Mucosa of stomach (tissue), 1 donor: ENCODE results near the gene SLC4A4.

Experiments
- H3K27me3 ChIP-seq: one replicate; pipeline ENCODE4 v1.7.0; 2013; ENCODE audit warnings: mild to moderate bottlenecking, low read length; ENCODE audit not compliant: control insufficient read depth, insufficient read depth
- H3K36me3 ChIP-seq: one replicate; pipeline ENCODE4 v1.7.0; 2013; ENCODE audit warnings: low read length; ENCODE audit not compliant: control insufficient read depth, insufficient read depth
- H3K4me1 ChIP-seq: one replicate; pipeline ENCODE4 v1.7.0; 2013; ENCODE audit warnings: mild to moderate bottlenecking, low read length; ENCODE audit not compliant: control insufficient read depth, insufficient read depth
- H3K4me3 ChIP-seq: one replicate; pipeline ENCODE4 v1.7.0; 2013; ENCODE audit warnings: low read length
- H3K9ac ChIP-seq: one replicate; pipeline ENCODE4 v1.7.0; 2013; ENCODE audit warnings: mild to moderate bottlenecking, low read length, moderate library complexity
- H3K9me3 ChIP-seq: one replicate; pipeline ENCODE4 v1.7.0; 2013; ENCODE audit warnings: mild to moderate bottlenecking, low read length, moderate library complexity; ENCODE audit not compliant: control insufficient read depth
- donor health status: Pancreatic carcinoma.

SLC4A4 gene

DNA sequence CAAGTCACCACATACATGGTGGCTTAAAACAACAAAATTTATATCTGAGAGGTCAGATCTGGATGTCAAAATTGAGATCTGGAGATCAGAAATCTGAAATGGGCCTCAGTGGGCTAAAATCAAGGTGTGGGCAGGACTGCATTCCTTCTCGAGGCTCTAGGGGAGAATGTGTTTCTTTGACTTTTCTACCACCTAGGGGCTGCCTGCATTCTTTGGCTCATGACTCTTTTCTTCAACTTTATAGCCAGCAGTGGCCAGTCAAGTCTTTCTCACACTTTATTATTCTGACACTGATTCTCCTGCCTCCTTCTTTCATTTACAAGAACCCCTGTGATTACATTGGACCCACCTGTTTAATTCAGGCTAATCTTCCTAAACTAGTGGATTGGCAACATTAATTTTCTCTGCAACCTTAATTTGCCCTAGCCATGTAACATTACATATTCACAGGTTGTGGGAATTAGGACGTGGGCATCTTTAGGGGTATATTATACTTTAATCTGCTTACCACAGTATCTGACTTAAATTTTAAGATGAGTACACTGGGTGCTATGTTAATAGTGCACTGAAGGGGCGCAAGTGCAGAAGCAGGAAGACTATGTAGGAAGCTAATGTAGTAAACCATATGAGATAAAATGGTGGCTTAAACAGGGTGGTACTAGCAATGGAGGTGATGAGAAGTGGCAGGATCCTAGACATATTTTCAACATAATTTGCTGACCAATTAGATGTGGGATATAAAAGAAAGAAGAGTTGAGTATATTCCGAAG lies 188.0 kb downstream of the SLC4A4 start:
- Histone ChIP-seq H3K27me3 (no peaks in the 10 kb centered on the region), H3K4me3 (no peak overlapping the region), H3K36me3 (no peaks in the 10 kb centered on the region), H3K9me3 (no peaks in the 10 kb centered on the region), H3K9ac (no peak overlapping the region), H3K4me1 (no peaks in the 10 kb centered on the region)

DNA sequence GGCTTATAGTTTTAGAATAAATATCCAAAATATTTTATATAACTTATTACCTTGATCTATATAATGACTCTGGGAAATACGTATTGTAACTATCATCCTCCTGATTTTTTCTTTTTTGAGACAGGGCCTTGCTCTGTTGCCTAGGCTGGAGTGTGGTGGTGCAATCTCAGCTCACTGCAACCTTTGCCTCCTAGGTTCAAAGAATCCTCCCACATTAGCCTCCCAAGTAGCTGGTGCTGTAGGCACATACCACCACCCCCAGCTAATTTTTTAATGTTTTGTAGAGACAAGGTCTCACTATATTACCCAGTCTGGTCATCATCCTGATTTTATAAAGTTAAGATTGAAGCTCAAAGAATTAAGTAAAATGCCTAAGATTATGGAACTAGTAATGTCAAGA lies 193.6 kb downstream of the SLC4A4 start:
- H3K9ac ChIP-seq = no peak overlapping the region
- no peaks in the 10 kb centered on the region for H3K27me3 ChIP-seq
- H3K36me3 ChIP-seq = no peaks in the 10 kb centered on the region

DNA sequence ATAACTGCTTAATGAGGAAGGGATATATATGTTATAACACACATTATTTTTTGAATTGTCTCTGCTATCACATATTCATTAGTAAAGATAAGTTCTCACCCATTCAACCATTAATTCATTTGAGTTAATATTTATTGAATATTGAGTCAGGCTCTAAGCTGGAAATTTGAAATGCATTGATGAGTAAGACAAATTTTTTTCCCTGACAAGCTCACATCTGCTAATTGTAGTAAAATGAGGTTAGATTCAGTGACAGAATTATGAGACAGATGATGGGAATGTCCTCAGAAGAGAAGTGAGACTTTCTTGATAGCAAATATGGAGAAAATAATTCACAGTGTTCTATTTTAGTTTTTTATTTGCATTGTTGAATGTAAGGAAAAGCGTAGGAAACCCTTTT lies 194.3 kb downstream of the SLC4A4 start:
- H3K4me1 ChIP-seq = no peaks in the 10 kb centered on the region
- no peaks in the 10 kb centered on the region for H3K27me3 ChIP-seq
- H3K9me3 ChIP-seq = no peaks in the 10 kb centered on the region
- H3K9ac ChIP-seq = no peak overlapping the region
- no peak overlapping the region for H3K4me3 ChIP-seq
- H3K36me3 ChIP-seq = no peaks in the 10 kb centered on the region

More for the DNA sequence above, 193.6 kb downstream of the SLC4A4 start:
- Histone ChIP-seq H3K4me1 (no peaks in the 10 kb centered on the region), H3K4me3 (no peak overlapping the region), H3K9me3 (no peaks in the 10 kb centered on the region)

DNA sequence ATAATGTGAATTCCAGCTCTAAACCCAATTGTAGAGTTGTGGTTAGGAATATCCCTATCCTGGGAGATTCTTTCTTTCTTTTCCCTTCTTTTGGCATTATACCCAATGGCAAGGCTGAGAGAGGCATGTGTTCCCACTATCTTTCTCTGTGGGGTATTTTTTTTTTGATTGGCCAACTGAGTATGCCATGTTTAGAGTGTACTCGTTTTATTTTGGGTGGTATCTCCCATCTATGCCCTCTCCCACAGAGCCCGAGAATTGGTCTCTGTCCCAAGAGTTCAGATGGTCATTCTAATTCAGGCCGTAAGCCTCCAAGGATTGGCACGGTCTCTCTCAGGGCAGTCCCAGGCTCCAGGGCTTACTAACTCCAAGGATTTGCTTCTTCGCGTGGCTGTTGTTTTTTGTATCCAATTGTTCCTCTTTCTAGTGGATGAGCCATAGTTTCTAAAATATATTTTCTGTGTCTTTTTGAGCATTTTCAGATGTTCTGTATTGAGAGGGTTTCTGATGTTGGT lies 198.8 kb downstream of the SLC4A4 start:
- Histone ChIP-seq H3K4me1 (peaks cover 7% of the 10 kb centered on the region), H3K9ac (no peak overlapping the region), H3K4me3 (no peak overlapping the region), H3K36me3 (no peaks in the 10 kb centered on the region), H3K9me3 (no peaks in the 10 kb centered on the region), H3K27me3 (no peaks in the 10 kb centered on the region)

DNA sequence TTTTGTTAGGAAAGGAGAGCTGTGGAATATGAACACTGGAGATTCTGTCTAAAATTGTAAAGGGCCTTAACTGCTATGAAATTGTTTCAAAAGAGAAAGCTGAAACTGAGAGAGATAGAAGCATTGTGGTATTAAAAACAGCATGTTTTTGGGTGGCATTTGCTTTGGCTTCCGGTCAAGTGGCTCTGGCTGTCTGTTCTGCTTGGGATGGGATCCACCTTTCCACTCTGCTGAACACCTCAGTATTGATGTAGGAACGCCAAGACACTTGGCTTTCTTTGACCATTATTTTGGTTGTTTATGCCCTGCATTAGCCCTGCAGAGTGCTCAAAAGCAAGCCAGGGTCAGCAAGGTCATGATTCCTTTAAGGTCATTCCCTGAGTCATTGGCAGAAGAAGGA lies 199.7 kb downstream of the SLC4A4 start:
- no peaks in the 10 kb centered on the region for H3K36me3 ChIP-seq
- H3K4me1 ChIP-seq = peaks cover 7% of the 10 kb centered on the region
- H3K27me3 ChIP-seq = no peaks in the 10 kb centered on the region
- H3K4me3 ChIP-seq = no peak overlapping the region
- H3K9me3 ChIP-seq = no peaks in the 10 kb centered on the region
- no peak overlapping the region for H3K9ac ChIP-seq

DNA sequence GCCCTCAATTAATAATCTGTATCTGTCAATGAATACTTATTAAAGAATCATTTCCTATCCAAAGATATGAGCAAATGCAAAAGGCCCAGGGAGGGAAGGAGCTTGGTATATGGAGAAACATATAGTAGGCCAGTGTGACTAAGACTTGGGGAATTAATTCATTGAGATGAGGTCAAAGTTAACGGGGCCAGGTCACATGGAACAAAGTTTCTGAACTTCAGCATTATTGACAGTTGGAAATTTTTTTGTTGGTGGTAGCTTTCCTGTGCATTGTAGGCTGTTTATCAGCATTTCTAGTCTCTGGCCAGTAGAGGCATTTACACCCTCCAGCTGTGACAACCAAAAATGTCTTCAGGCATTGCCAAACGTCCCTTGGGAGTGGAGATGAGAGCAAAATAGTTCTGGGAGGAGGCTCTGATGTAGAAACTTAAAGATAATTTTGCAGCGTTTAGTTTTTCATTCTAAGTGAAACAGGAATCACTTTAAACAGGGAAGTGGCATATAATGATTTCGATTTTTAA lies 202.0 kb downstream of the SLC4A4 start:
- H3K36me3 ChIP-seq = no peaks in the 10 kb centered on the region
- no peaks in the 10 kb centered on the region for H3K27me3 ChIP-seq
- H3K9me3 ChIP-seq = no peaks in the 10 kb centered on the region
- H3K4me1 ChIP-seq = peaks cover 7% of the 10 kb centered on the region
- H3K4me3 ChIP-seq = no peak overlapping the region
- no peak overlapping the region for H3K9ac ChIP-seq

DNA sequence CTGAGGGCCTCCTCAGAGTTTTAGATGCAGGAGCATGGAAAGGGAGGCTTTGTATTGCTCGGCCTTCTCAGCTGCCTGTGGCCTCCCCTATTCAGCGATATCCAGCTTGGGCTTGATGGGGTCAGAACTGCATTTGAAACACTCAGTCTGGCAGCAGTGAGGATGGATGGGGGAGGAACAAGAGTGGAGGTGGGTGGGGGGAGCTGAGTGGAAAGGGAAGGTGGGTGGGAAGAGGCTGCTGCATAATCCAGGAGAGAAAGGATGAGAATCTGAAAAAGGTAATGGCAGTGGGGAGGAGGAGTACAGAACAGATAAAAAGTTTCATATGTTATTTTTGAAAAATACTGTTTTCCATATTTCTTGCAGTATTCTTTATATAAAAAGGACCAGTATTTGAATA lies 202.7 kb downstream of the SLC4A4 start:
- no peaks in the 10 kb centered on the region for H3K9me3 ChIP-seq
- H3K4me3 ChIP-seq = no peak overlapping the region
- no peaks in the 10 kb centered on the region for H3K27me3 ChIP-seq
- no peak overlapping the region for H3K9ac ChIP-seq
- H3K36me3 ChIP-seq = no peaks in the 10 kb centered on the region
- peaks cover 7% of the 10 kb centered on the region for H3K4me1 ChIP-seq

DNA sequence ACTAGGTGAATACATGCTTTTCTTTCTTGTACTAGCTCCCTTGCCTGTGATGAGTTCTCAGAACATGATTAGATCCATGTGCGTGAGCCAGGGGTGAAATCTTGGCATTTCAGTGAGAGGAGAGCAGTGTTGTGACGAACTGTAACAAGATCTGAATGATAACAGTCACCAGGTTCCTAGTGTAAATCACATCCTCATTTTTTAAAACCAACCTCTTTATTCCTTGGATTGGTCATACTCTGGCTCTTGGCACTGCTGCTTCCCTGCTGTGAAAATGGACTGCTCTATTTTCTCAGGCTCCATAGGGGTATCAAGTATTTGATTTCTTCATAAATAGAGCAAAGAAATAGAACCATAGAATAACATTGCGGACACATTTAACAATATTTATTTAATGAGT lies 206.3 kb downstream of the SLC4A4 start:
- H3K4me1 ChIP-seq = peaks cover 10% of the 10 kb centered on the region
- no peaks in the 10 kb centered on the region for H3K36me3 ChIP-seq
- no peak overlapping the region for H3K9ac ChIP-seq
- H3K9me3 ChIP-seq = no peaks in the 10 kb centered on the region
- no peaks in the 10 kb centered on the region for H3K27me3 ChIP-seq
- no peak overlapping the region for H3K4me3 ChIP-seq

DNA sequence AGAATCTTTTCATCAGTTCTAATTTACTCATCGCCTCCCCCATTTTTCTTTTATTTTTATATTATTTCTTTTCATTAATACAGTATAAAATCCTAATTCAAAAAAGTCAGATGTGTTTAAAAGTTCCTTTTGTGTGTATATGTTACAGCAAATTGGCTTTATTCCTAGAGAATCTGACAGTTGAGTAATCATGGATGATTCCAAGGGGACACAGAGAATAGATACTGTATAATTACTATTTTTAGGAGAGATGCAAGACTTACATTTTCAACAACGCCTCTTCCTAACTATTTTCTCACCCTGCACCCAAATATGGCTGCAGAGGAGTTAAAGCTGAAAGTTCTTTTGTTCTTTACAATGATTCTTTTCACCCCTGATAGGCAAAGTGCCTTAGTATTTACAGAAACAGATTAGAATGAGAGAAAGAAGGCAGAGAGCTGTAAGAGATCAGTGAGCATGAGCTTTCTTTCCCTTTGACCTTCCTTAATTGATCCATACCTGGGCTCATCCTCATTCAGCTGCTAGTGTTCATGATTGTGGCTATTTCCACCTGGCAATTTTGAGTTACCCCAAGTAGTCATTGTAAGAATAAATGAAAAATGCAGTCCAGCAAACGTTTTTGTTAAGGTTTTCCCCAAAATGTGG lies 210.8 kb downstream of the SLC4A4 start:
- Histone ChIP-seq H3K9me3 (no peaks in the 10 kb centered on the region), H3K4me3 (no peak overlapping the region), H3K4me1 (peaks cover 12% of the 10 kb centered on the region), H3K9ac (no peak overlapping the region), H3K27me3 (no peaks in the 10 kb centered on the region), H3K36me3 (no peaks in the 10 kb centered on the region)

DNA sequence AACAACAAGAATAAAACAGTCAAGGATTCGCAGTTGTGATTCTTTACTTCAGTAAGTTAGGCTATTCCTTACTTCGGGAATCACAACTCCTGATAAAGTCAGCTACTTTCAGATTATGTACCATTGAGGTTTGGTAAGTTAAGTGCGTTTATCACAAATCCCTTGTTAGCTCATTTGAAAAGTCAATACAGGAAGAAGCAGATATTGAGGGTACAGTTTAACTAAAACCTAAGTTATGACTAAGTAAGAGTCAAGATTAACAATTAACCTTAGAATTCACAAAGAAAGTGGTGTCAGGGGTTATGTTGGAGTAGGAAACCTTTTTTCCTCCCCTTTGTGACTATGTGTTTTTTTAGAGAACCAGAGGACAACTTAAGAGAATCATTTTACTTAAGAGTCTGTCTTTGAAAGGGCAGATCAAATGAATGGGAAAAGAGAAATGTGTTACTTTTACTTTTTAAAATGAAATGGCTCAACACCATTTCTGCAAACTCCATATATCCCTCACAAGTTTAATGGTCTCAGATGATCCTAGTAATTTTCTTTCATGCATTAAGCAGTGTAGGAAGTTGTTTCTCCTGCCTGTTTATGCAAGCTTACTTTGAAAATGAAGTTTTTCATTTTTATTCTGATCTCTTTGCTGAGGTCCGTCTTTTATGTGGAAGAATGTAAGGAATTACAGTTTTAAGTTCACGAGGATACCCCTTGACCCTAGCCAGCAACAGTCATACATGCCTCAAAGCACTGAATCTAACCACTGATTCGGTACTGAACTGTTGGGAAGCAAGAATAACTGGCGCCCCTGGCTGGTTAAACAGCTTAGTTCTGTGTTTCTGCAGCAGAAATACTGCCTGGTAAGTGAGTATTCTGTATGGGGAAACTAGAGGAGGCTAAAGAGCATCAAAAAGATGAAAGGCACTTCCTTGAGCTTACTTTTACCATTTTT lies 211.7 kb downstream of the SLC4A4 start:
- Histone ChIP-seq H3K9me3 (no peaks in the 10 kb centered on the region), H3K4me1 (peaks cover 12% of the 10 kb centered on the region), H3K27me3 (no peaks in the 10 kb centered on the region), H3K36me3 (no peaks in the 10 kb centered on the region), H3K9ac (no peak overlapping the region), H3K4me3 (no peak overlapping the region)

DNA sequence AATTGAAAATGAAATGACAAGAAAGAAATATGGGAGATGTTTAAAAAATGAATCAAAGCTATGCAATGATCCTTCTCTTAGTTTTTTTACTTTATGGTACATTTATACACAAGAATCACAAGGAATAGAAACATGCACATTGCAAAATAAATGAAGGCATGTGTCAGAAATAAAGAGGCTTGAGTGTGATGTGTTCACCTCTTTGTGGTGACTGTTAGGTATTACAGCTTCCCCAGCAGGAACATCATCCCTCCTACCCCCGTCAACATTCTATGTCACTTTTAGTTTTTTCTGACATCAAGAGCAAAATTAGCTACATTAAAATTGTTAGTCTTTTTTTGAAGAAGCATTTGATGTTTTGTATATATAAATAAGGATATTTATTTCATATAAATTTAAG lies 214.8 kb downstream of the SLC4A4 start:
- no peak overlapping the region for H3K9ac ChIP-seq
- peaks cover 12% of the 10 kb centered on the region for H3K4me1 ChIP-seq
- H3K9me3 ChIP-seq = no peaks in the 10 kb centered on the region

More for the DNA sequence above, 214.8 kb downstream of the SLC4A4 start:
- no peak overlapping the region for H3K4me3 ChIP-seq
- no peaks in the 10 kb centered on the region for H3K36me3 ChIP-seq
- H3K27me3 ChIP-seq = no peaks in the 10 kb centered on the region
